B cell (primary cell): ENCODE results near the gene SEC31B. TPM values are rescaled to one million over a fixed set of nuclear protein-coding genes. Genes with fewer than 3 reads are reported as not detected.

ENCODE experiments used
- ATAC-seq: fragments of 200-7000 bp; cut with Tn5 transposase; one replicate; pipeline ENCODE4 v1.10.0; 2021; ENCODE audit warnings: low read depth, mild to moderate bottlenecking, moderate number of reproducible peaks, moderate library complexity
- CTCF ChIA-PET: fragments of 350-600 bp; sonication (Branson Sonifier 250); formaldehyde crosslinking; loops from one replicate; lab custom pipeline; 2021; ENCODE audit warnings: antibody characterized with exemption, inconsistent platforms; lab: Charles Lee
- POLR2A ChIA-PET: fragments of 350-600 bp; sonication (Branson Sonifier 250); formaldehyde crosslinking; loops from one replicate; lab custom pipeline; 2021; ENCODE audit warnings: antibody characterized with exemption; lab: Charles Lee
- DNase-seq: peaks from one replicate; pipeline ENCODE4 v3.0.0; 2013
- H2AFZ ChIP-seq: 2 replicates; pipeline ENCODE4 v1.6.1; 2012; ENCODE audit warnings: mild to moderate bottlenecking, low read depth, low read length; ENCODE audit not compliant: insufficient read depth, poor library complexity, severe bottlenecking
- H3K27ac ChIP-seq, 2 donors: 1 replicate in 1 of 2; 2 replicates in 1 of 2; pipeline ENCODE4 v1.5.1; 2012 to 2013; ENCODE audit warnings: low read length in 2 of 2, mild to moderate bottlenecking in 2 of 2, moderate library complexity in 1 of 2
- H3K27me3 ChIP-seq, 4 experiments: fragments of 200-600 bp in 1 of 4; sonication (generic) in 1 of 4; replicated peaks in 1 of 4; 1 replicate in 2 of 4; 2 replicates in 2 of 4; pipeline versions ENCODE4 v1.6.1 to v1.7.0; 2013 to 2016; ENCODE audit warnings: low read length in 3 of 4, mild to moderate bottlenecking in 2 of 4, mixed read lengths in 1 of 4, moderate library complexity in 1 of 4; ENCODE audit not compliant: insufficient read depth in 4 of 4, control insufficient read depth in 3 of 4; ENCODE audit errors: control extremely low read depth in 1 of 4
- H3K36me3 ChIP-seq, 2 experiments: replicated peaks in 1 of 2; 1 replicate in 1 of 2; 2 replicates in 1 of 2; pipeline versions ENCODE4 v1.6.1 to v1.7.1; 2013; ENCODE audit warnings: low read length in 1 of 2; ENCODE audit not compliant: insufficient read depth in 2 of 2, control insufficient read depth in 1 of 2; ENCODE audit errors: control extremely low read depth in 1 of 2, extremely low read depth in 1 of 2
- H3K4me1 ChIP-seq, 2 donors: fragments of 200-600 bp in 1 of 2; sonication (generic) in 1 of 2; 1 replicate in 1 of 2; 2 replicates in 1 of 2; pipeline versions ENCODE4 v1.5.1 to v1.6.1; 2013 to 2017; ENCODE audit warnings: low read length in 2 of 2; ENCODE audit not compliant: control insufficient read depth in 2 of 2, insufficient read depth in 2 of 2
- H3K4me2 ChIP-seq: replicated peaks from 2 replicates; pipeline ENCODE3; 2012; ENCODE audit warnings: mild to moderate bottlenecking, low read depth, low read length; ENCODE audit not compliant: poor library complexity, severe bottlenecking
- H3K4me3 ChIP-seq, 5 experiments: fragments of 200-600 bp in 1 of 5; sonication (generic) in 1 of 5; 1 replicate in 3 of 5; 2 replicates in 2 of 5; pipeline versions ENCODE4 v1.5.1 to v1.7.0; 2011 to 2016; ENCODE audit warnings: low read length in 4 of 5, mild to moderate bottlenecking in 4 of 5, low read depth in 2 of 5, control low read depth in 1 of 5, moderate library complexity in 1 of 5; ENCODE audit not compliant: insufficient read depth in 1 of 5; ENCODE audit errors: control extremely low read depth in 1 of 5, extremely low read depth in 1 of 5
- H3K79me2 ChIP-seq: fragments of 200-600 bp; sonication (generic); one replicate; pipeline ENCODE4 v1.6.0; 2016; ENCODE audit warnings: low read length; ENCODE audit not compliant: control insufficient read depth, insufficient read depth
- H3K9ac ChIP-seq: fragments of 200-600 bp; sonication (generic); 2 replicates; pipeline ENCODE4 v1.6.1; 2017; ENCODE audit warnings: mild to moderate bottlenecking, low read length, moderate library complexity
- H3K9me3 ChIP-seq, 3 donors: one replicate each; pipeline versions ENCODE4 v1.6.1 to v1.7.1; 2013; ENCODE audit warnings: low read length in 2 of 3; ENCODE audit not compliant: control insufficient read depth in 2 of 3, insufficient read depth in 1 of 3; ENCODE audit errors: control extremely low read depth in 1 of 3
- H4K20me1 ChIP-seq: 2 replicates; pipeline ENCODE4 v1.6.0; 2012; ENCODE audit warnings: mild to moderate bottlenecking, low read length; ENCODE audit not compliant: insufficient read depth, control insufficient read depth, poor library complexity, severe bottlenecking
- H3K27ac Mint-ChIP-seq: one replicate; pipeline ENCODE4 v1.8.0; 2021; ENCODE audit warnings: mixed read lengths
- H3K27me3 Mint-ChIP-seq: one replicate; pipeline ENCODE4 v1.8.0; 2021; ENCODE audit warnings: mixed read lengths
- H3K4me1 Mint-ChIP-seq: one replicate; pipeline ENCODE4 v1.8.0; 2021; ENCODE audit warnings: mixed read lengths
- H3K4me3 Mint-ChIP-seq: one replicate; pipeline ENCODE4 v1.8.0; 2021; ENCODE audit warnings: mixed read lengths
- H3K9me3 Mint-ChIP-seq: one replicate; pipeline ENCODE4 v1.8.0; 2022; ENCODE audit warnings: mixed read lengths; ENCODE audit not compliant: insufficient read depth
- CTCF ChIP-seq: fragments of 200-600 bp; IDR thresholded peaks from one replicate; pipeline ENCODE4 v1.8.0; 2022; ENCODE audit warnings: antibody characterized with exemption, mild to moderate bottlenecking
- EZH2 ChIP-seq: IDR thresholded peaks from 2 replicates; pipeline ENCODE4 v1.6.1; 2012; ENCODE audit warnings: borderline replicate concordance, low read depth, mild to moderate bottlenecking, moderate library complexity, low read length; ENCODE audit not compliant: insufficient read depth, poor library complexity, severe bottlenecking
- WGBS: methylation state at CpG from one replicate; pipeline ENCODE4 v1.1.5; 2013; ENCODE audit warnings: missing lambda C conversion rate; ENCODE audit not compliant: insufficient coverage; 5-methylcytosine and 5-hydroxymethylcytosine counted together
- intact Hi-C: fragments of 100-400 bp; cut with micrococcal nuclease; formaldehyde crosslinking; loops from one replicate; pipeline ENCODE4 v1.10.0; 2022
- polyA plus RNA-seq: library from polyadenylated mRNA; depleted of rRNA; stranded (reverse); fragments of >200 nt; gene quantifications from 2 replicates; pipeline ENCODE4 v1.2.3, GENCODE V29; 2012
- total RNA-seq, 2 donors: library from RNA; stranded (reverse); fragments of 120-200 nt in 1 of 2; gene quantifications; 1 replicate in 1 of 2; 2 replicates in 1 of 2; pipeline versions ENCODE4 v1.2.3 to v1.2.4, GENCODE V29; 2013 to 2022

SEC31B gene
- total and polyA plus RNA-seq, 2 donors (not counting 1 experiment from before 2014, with no cell fraction given): 36.3 to 45.7 TPM

GRCh38 chr10:100560248-100560647 lies 40.6 kb upstream of the SEC31B start:
- no peak overlapping the region for H2AFZ ChIP-seq
- ChIA-PET CTCF (interaction anchor here (1.5 to 2.2 kb wide), 2 partner anchors 184 to 311 kb away, joined by 5 to 11 read pairs; no protein-coding TSS in a partner anchor), POLR2A (interaction anchor here (0.6 kb wide), 1 partner anchor 1117 kb away, joined by 12 read pairs; no protein-coding TSS in a partner anchor)
- no peak overlapping the region for H3K9ac ChIP-seq
- intact Hi-C loops: no loop called here
- peaks cover 0 to 13% of the 10 kb centered on the region in 2 experiments for H3K36me3 ChIP-seq
- no peak overlapping the region for H3K27ac Mint-ChIP-seq
- H3K9me3 ChIP-seq: peaks cover 0 to 12% (median 0%) of the 10 kb centered on the region in 3 donors
- no peaks in the 10 kb centered on the region for H3K9me3 Mint-ChIP-seq
- no peak overlapping the region for H3K4me3 ChIP-seq
- TF ChIP-seq EZH2 (no peak), CTCF (no peak)
- WGBS: no CpG with 5 or more reads among the region's 1 CpG
- H3K4me1 Mint-ChIP-seq: peaks cover 20% of the 10 kb centered on the region
- H3K4me3 Mint-ChIP-seq: no peak overlapping the region
- H3K4me2 ChIP-seq: no peak overlapping the region
- ATAC-seq: no peak
- peaks cover 0 to 32% (median 13%) of the 10 kb centered on the region in 4 experiments for H3K27me3 ChIP-seq
- no peaks in the 10 kb centered on the region for H4K20me1 ChIP-seq
- peaks cover 33% of the 10 kb centered on the region for H3K27me3 Mint-ChIP-seq
- no peak overlapping the region for H3K27ac ChIP-seq
- DNase-seq: no peak
- H3K4me1 ChIP-seq: peaks cover 17 to 20% of the 10 kb centered on the region in 2 donors
- H3K79me2 ChIP-seq: no peaks in the 10 kb centered on the region

GRCh38 chr10:100554902-100555301 lies 35.2 kb upstream of the SEC31B start:
- peaks cover 22% of the 10 kb centered on the region for H3K4me1 Mint-ChIP-seq
- Histone ChIP-seq H3K4me2 (no peak overlapping the region), H3K79me2 (no peaks in the 10 kb centered on the region), H3K27me3 (no peaks in the 10 kb centered on the region), H3K4me1 (peaks cover 0 to 13% of the 10 kb centered on the region in 2 donors), H3K4me3 (no peak overlapping the region), H2AFZ (no peak overlapping the region), H4K20me1 (no peaks in the 10 kb centered on the region), H3K36me3 (peaks cover 0 to 20% of the 10 kb centered on the region in 2 experiments), H3K9me3 (no peaks in the 10 kb centered on the region), H3K9ac (no peak overlapping the region), H3K27ac (no peak overlapping the region)
- H3K27me3 Mint-ChIP-seq: no peaks in the 10 kb centered on the region
- no CpG with 5 or more reads among the region's 2 CpGs for WGBS
- TF ChIP-seq EZH2 (no peak), CTCF (no peak)
- intact Hi-C loops: no loop called here
- ChIA-PET POLR2A (interaction anchor here (1.6 kb wide), 1 partner anchor 19 kb away, joined by 3 read pairs; the partner anchor contains the start of gene HIF1AN), CTCF (no interaction called here)
- ATAC-seq (no peak), DNase-seq (no peak)
- no peak overlapping the region for H3K4me3 Mint-ChIP-seq
- H3K9me3 Mint-ChIP-seq: no peaks in the 10 kb centered on the region
- H3K27ac Mint-ChIP-seq: no peak overlapping the region
